ENCODE results near the gene METTL22. TPM values are rescaled to one million over a fixed set of nuclear protein-coding genes. Genes with fewer than 3 reads are reported as not detected.

METTL22 gene
- total and polyA plus RNA-seq, 10 of the 15 experiments (the other 5 are each of a cell fraction or from before 2014, with no cell fraction given) = 6.4 to 34.7 (median 18.8) TPM

- TF ChIP-seq MEF2B (IDR thresholded peaks at IDR 0.05; ENCODE audit: partially characterized antibody, poor library complexity, severe bottlenecking) = no peak
- TF ChIP-seq BCLAF1 (IDR thresholded peaks at IDR 0.05) = no peak
- no peak for TF ChIP-seq RCOR1 (conservative IDR thresholded peaks at IDR 0.05; ENCODE audit: low read depth, low read length)
Measured at GRCh38 chr16:8670014-8670560, 48.6 kb downstream of the METTL22 start (continued).

GRCh38 chr16:8673611-8674412 lies 52.3 kb downstream of the METTL22 start:
- FAIRE-seq = no peak
- BruUV-seq (replicated peaks) = no TSS peak
- ATAC-seq = peak; percentile 59
- POLR2A ChIA-PET = no interaction called here
- in situ Hi-C loops (cut with MboI) (loop anchor here (5.0 kb wide), 1 partner anchor 473 kb away; no protein-coding TSS in a partner anchor), intact Hi-C loops (cut with micrococcal nuclease; ENCODE audit: unreplicated experiment) (no loop called here)
- SMC1A ChIA-PET (ENCODE audit: uncharacterized antibody, unreplicated experiment) = interaction anchor here (1.7 kb wide), 1 partner anchor 11 kb away, joined by 4 read pairs; no protein-coding TSS in a partner anchor
- no peak for DNase-seq (ENCODE audit: low read depth, low spot score)
- RAD21 ChIA-PET (ENCODE audit: unreplicated experiment) = no interaction called here
- no peaks in the 10 kb centered on the region for H3K36me3 ChIP-seq (ENCODE audit: control insufficient read depth in 2 of 2, insufficient read depth in 2 of 2, low read length in 1 of 2)
- TF ChIP-seq IKZF1 (conservative IDR thresholded peaks at IDR 0.05) (0 out of 2 replicates have a peak, but pooled peaks have one; percentile 2), HDAC2 (IDR thresholded peaks at IDR 0.05) (no peak)
- H3K79me2 ChIP-seq (ENCODE audit: control insufficient read depth, insufficient read depth, low read length) = no peaks in the 10 kb centered on the region
- no peaks in the 10 kb centered on the region for H3K27me3 ChIP-seq (replicated peaks in 1 of 2; ENCODE audit: control insufficient read depth in 2 of 2, insufficient read depth in 2 of 2, low read length in 1 of 2)
- H3K4me3 ChIP-seq = peak overlapping the region; percentile 65
- no peak overlapping the region for H3K9ac ChIP-seq (ENCODE audit: control insufficient read depth, insufficient read depth, low read length)
- no peaks in the 10 kb centered on the region for H3K9me3 ChIP-seq (replicated peaks; ENCODE audit: control insufficient read depth, insufficient read depth, low read length)
- peaks cover 5% of the 10 kb centered on the region for H3K4me1 ChIP-seq (ENCODE audit: control insufficient read depth, insufficient read depth, low read length)
- H3K4me2 ChIP-seq (ENCODE audit: control insufficient read depth, insufficient read depth) = peak overlapping the region; percentile 96
- 40% methylated on average over 21 of the region's 24 CpGs for WGBS (ENCODE audit: insufficient coverage, insufficient replicate concordance, low lambda C conversion rate, missing lambda C conversion rate)
- CTCF ChIA-PET = interaction anchor here (1.0 to 1.4 kb wide), 3 partner anchors 8 to 206 kb away, joined by 4 to 6 read pairs (median 5); no protein-coding TSS in a partner anchor
- H2AFZ ChIP-seq (ENCODE audit: control insufficient read depth, low read depth, low read length) = peak overlapping the region; percentile 88
- no peaks in the 10 kb centered on the region for H4K20me1 ChIP-seq (ENCODE audit: control insufficient read depth, insufficient read depth)
- no peak overlapping the region for H3K27ac ChIP-seq (ENCODE audit: control insufficient read depth, insufficient read depth)

Measured in GM12878 (cell line).